GM18499 (cell line): ENCODE results near the gene GNPDA1.

Experiments
- ATAC-seq: cut with Tn5 transposase; IDR thresholded peaks from one replicate; pipeline ENCODE4 v1.9.1; 2021; ENCODE audit warnings: moderate number of reproducible peaks; ENCODE audit not compliant: insufficient read depth, unreplicated experiment

Gene GNPDA1

GRCh38 chr5:141960018-141960417, 52.8 kb downstream of the GNPDA1 start:
- no peak for ATAC-seq

- no peak for ATAC-seq
Observed at GRCh38 chr5:141958546-141959172, 54.2 kb downstream of the GNPDA1 start.

- no peak for ATAC-seq
Observed at GRCh38 chr5:141958113-141958512, 54.7 kb downstream of the GNPDA1 start, which contains the start of gene PCDH12. Gene PCDH12, minus strand, starts transcription at chr5:141958202. Its CDS starts 351 bp downstream, at chr5:141957851.

- no peak for ATAC-seq
Observed at GRCh38 chr5:141957367-141957996, 55.3 kb downstream of the GNPDA1 start.

GRCh38 chr5:141954194-141954593, 58.6 kb downstream of the GNPDA1 start:
- ATAC-seq: no peak

- ATAC-seq: no peak
Observed at GRCh38 chr5:141952020-141952419, 60.8 kb downstream of the GNPDA1 start.

GRCh38 chr5:141951332-141951781, 61.5 kb downstream of the GNPDA1 start:
- no peak for ATAC-seq
